CD14-positive monocyte (primary cell): ENCODE measurements around the gene EMILIN1. TPM values are rescaled to one million over a fixed set of nuclear protein-coding genes. Genes with fewer than 3 reads are reported as not detected.
A peak's percentile ranks its signal among the peaks of the same experiment; 100 is the strongest.

Experiments
- DNase-seq, 3 donors: peaks; one replicate each; pipeline ENCODE4 v3.0.0-alpha.2; 2011 to 2022
- H2AFZ ChIP-seq: 2 replicates; pipeline ENCODE4 v1.6.0; 2012; ENCODE audit warnings: mild to moderate bottlenecking, low read depth, low read length, inconsistent platforms; ENCODE audit not compliant: insufficient read depth, poor library complexity, severe bottlenecking
- H3K27ac ChIP-seq, 2 donors: 1 replicate in 1 of 2; 2 replicates in 1 of 2; pipeline ENCODE4 v1.5.1; 2012 to 2013; ENCODE audit warnings: low read length in 2 of 2, control low read depth in 1 of 2, inconsistent platforms in 1 of 2, low read depth in 1 of 2, mild to moderate bottlenecking in 1 of 2
- H3K27me3 ChIP-seq, 2 donors: one replicate each; pipeline versions ENCODE4 v1.6.0 to v1.6.1; 2011 to 2013; ENCODE audit warnings: low read length in 2 of 2; ENCODE audit not compliant: control insufficient read depth in 2 of 2, insufficient read depth in 2 of 2
- H3K36me3 ChIP-seq, 2 donors: replicated peaks in 1 of 2; 1 replicate in 1 of 2; 2 replicates in 1 of 2; pipeline versions ENCODE4 v1.5.1 to v1.6.1; 2012 to 2013; ENCODE audit warnings: low read length in 2 of 2, control low read depth in 1 of 2, inconsistent platforms in 1 of 2, mild to moderate bottlenecking in 1 of 2; ENCODE audit not compliant: insufficient read depth in 2 of 2, control insufficient read depth in 1 of 2
- H3K4me1 ChIP-seq, 2 donors: 1 replicate in 1 of 2; 2 replicates in 1 of 2; pipeline versions ENCODE4 v1.5.1 to v1.6.1; 2012 to 2013; ENCODE audit warnings: low read length in 2 of 2, control low read depth in 1 of 2, inconsistent platforms in 1 of 2, mild to moderate bottlenecking in 1 of 2, moderate library complexity in 1 of 2; ENCODE audit not compliant: insufficient read depth in 2 of 2, control insufficient read depth in 1 of 2
- H3K4me2 ChIP-seq: replicated peaks from 2 replicates; pipeline ENCODE3; 2012; ENCODE audit warnings: low read length, moderate library complexity, mild to moderate bottlenecking; ENCODE audit not compliant: poor library complexity, severe bottlenecking; ENCODE audit errors: extremely low read depth
- H3K4me3 ChIP-seq, 3 experiments: fragments of 200-600 bp in 1 of 3; sonication (generic) in 1 of 3; replicated peaks in 1 of 3; 1 replicate in 2 of 3; 2 replicates in 1 of 3; pipeline ENCODE4 v1.5.1; 2011 to 2013; ENCODE audit warnings: low read length in 3 of 3, mild to moderate bottlenecking in 3 of 3, control low read depth in 2 of 3, low read depth in 2 of 3, inconsistent platforms in 1 of 3, moderate library complexity in 1 of 3
- H3K79me2 ChIP-seq: 2 replicates; pipeline ENCODE4 v1.6.0; 2012; ENCODE audit warnings: mild to moderate bottlenecking, control low read depth, inconsistent platforms, low read length, moderate library complexity; ENCODE audit not compliant: insufficient read depth
- H3K9ac ChIP-seq: 2 replicates; pipeline ENCODE4 v1.6.0; 2017; ENCODE audit warnings: low read length, mild to moderate bottlenecking; ENCODE audit not compliant: insufficient read depth, poor library complexity, severe bottlenecking
- H3K9me3 ChIP-seq, 2 donors: replicated peaks in 1 of 2; 1 replicate in 1 of 2; 2 replicates in 1 of 2; pipeline versions ENCODE4 v1.5.1 to v1.6.1; 2012 to 2013; ENCODE audit warnings: low read length in 2 of 2, control low read depth in 1 of 2; ENCODE audit not compliant: control insufficient read depth in 1 of 2, insufficient read depth in 1 of 2
- H4K20me1 ChIP-seq: 2 replicates; pipeline ENCODE4 v1.6.0; 2012; ENCODE audit warnings: mild to moderate bottlenecking, low read length, control low read depth, moderate library complexity; ENCODE audit not compliant: insufficient read depth
- H3K27ac Mint-ChIP-seq, 7 donors: one replicate each; pipeline ENCODE4 v1.8.0; 2020; ENCODE audit warnings: mild to moderate bottlenecking in 7 of 7, mixed read lengths in 7 of 7, moderate library complexity in 6 of 7, inconsistent platforms in 2 of 7
- H3K27me3 Mint-ChIP-seq, 3 donors: one replicate each; pipeline ENCODE4 v1.8.0; 2021 to 2022; ENCODE audit warnings: low read depth in 3 of 3, mild to moderate bottlenecking in 3 of 3, mixed read lengths in 3 of 3, moderate library complexity in 3 of 3, inconsistent platforms in 1 of 3
- H3K36me3 Mint-ChIP-seq, 2 donors: one replicate each; pipeline ENCODE4 v1.8.0; 2020; ENCODE audit warnings: mixed read lengths in 2 of 2, inconsistent platforms in 1 of 2, mild to moderate bottlenecking in 1 of 2
- H3K4me1 Mint-ChIP-seq: one replicate; pipeline ENCODE4 v1.8.0; 2020; ENCODE audit warnings: mild to moderate bottlenecking, mixed read lengths
- H3K4me3 Mint-ChIP-seq, 2 donors: one replicate each; pipeline ENCODE4 v1.8.0; 2020; ENCODE audit warnings: mild to moderate bottlenecking in 2 of 2, mixed read lengths in 2 of 2, moderate library complexity in 1 of 2
- H3K9me3 Mint-ChIP-seq, 7 donors: one replicate each; pipeline ENCODE4 v1.8.0; 2020 to 2022; ENCODE audit warnings: mixed read lengths in 7 of 7, mild to moderate bottlenecking in 6 of 7, moderate library complexity in 6 of 7, inconsistent platforms in 2 of 7
- WGBS: methylation state at CpG from one replicate; pipeline ENCODE4 v1.1.5; 2013; ENCODE audit warnings: missing lambda C conversion rate; ENCODE audit not compliant: insufficient coverage; 5-methylcytosine and 5-hydroxymethylcytosine counted together
- intact Hi-C, 2 donors: fragments of 100-400 bp; cut with micrococcal nuclease; formaldehyde crosslinking; loops; one replicate each; pipeline versions ENCODE4 v1.15.0 to v1.15.1; 2023
- polyA plus RNA-seq, 3 donors: library from polyadenylated mRNA; depleted of rRNA in 1 of 3; unstranded in 2 of 3; stranded (reverse) in 1 of 3; fragments of 300-500 nt in 2 of 3; fragments of >200 nt in 1 of 3; fragmentation: Illumina TruSeq in 2 of 3; gene quantifications; 1 replicate in 2 of 3; 2 replicates in 1 of 3; pipeline ENCODE4 v1.2.3, GENCODE V29; 2012 to 2021
- TF ChIP-seq, protein P1 (sequence below): fragments of 200-600 bp; IDR thresholded peaks from one replicate; pipeline ENCODE4 v1.8.0; 2022; ENCODE audit warnings: antibody characterized with exemption, mild to moderate bottlenecking

The EMILIN1 gene
- polyA plus RNA-seq, 3 donors, result 0.43 to 1.0 (median 0.44) TPM

DNA sequence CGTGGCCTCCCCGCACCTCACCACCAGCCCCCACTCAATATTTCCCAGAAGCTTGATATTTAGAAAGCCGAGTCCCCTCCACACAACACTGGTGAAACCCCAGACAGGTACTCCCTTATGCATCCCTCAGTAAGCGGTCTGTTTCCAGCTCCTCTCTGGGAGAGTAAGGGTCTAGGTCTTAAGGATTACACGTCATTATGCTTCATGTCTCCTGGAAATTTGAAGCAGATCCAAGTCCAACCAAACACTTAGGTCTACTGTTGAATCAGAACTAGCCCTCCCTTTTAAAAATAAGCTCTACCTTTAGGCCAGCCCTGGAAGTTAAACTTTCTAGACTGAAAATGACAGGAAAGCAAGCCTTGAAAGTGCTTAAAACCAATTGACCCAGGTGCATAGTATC, 5.5 kb upstream of the EMILIN1 start:
- Histone ChIP-seq H3K27me3 (no peaks in the 10 kb centered on the region), H3K36me3 (peaks cover 16 to 24% of the 10 kb centered on the region in 2 donors), H3K4me1 (peaks cover 41 to 49% of the 10 kb centered on the region in 2 donors), H3K4me3 (no peak overlapping the region), H3K9ac (no peak overlapping the region), H3K4me2 (no peak overlapping the region), H2AFZ (peak overlapping the region; percentile 96), H4K20me1 (peaks cover 15% of the 10 kb centered on the region), H3K27ac (no peak overlapping the region), H3K79me2 (peaks cover 24% of the 10 kb centered on the region), H3K9me3 (no peaks in the 10 kb centered on the region)
- TF ChIP-seq, protein P1, sequence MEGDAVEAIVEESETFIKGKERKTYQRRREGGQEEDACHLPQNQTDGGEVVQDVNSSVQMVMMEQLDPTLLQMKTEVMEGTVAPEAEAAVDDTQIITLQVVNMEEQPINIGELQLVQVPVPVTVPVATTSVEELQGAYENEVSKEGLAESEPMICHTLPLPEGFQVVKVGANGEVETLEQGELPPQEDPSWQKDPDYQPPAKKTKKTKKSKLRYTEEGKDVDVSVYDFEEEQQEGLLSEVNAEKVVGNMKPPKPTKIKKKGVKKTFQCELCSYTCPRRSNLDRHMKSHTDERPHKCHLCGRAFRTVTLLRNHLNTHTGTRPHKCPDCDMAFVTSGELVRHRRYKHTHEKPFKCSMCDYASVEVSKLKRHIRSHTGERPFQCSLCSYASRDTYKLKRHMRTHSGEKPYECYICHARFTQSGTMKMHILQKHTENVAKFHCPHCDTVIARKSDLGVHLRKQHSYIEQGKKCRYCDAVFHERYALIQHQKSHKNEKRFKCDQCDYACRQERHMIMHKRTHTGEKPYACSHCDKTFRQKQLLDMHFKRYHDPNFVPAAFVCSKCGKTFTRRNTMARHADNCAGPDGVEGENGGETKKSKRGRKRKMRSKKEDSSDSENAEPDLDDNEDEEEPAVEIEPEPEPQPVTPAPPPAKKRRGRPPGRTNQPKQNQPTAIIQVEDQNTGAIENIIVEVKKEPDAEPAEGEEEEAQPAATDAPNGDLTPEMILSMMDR, result no peak
- H3K9me3 Mint-ChIP-seq, result peaks cover 0 to 2% (median 0%) of the 10 kb centered on the region in 7 donors
- intact Hi-C loops, result loop anchor here (5.0 kb wide), 1 partner anchor 41 kb away; the partner anchor contains the start of gene TMEM214 (in 2 of the 2)
- DNase-seq, result no peak
- H3K4me3 Mint-ChIP-seq, result peak overlapping the region in 1 of 2 donors; percentile 24
- H3K27me3 Mint-ChIP-seq, result peaks cover 0 to 3% (median 0%) of the 10 kb centered on the region in 3 donors
- no peak overlapping the region for H3K27ac Mint-ChIP-seq
- peaks cover 20% of the 10 kb centered on the region in 2 donors for H3K36me3 Mint-ChIP-seq
- 65% methylated on average over 2 of the region's 5 CpGs for WGBS
- peaks cover 61% of the 10 kb centered on the region for H3K4me1 Mint-ChIP-seq

DNA sequence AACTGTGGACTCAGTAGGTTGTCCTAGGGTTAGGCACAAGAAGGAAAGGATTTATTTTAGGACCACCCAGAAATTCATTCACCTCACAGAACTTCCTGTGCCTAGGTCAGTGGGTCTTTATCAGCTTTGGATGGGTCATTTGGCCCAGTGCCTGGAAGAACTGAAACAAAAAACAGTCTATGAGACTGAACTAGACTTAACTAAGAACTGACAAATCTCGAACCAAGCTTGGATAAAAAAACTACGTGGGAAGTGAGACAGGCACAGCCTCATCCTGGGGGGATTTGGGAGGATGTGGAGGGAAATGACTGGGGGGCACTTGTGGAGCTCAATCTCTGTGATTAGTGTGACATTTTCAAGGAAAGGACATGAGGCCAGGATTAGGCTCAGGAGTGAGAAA, 4.6 kb upstream of the EMILIN1 start:
- Histone ChIP-seq H4K20me1 (peaks cover 8% of the 10 kb centered on the region), H3K36me3 (peaks cover 9 to 15% of the 10 kb centered on the region in 2 donors), H3K4me1 (peaks cover 47 to 57% of the 10 kb centered on the region in 2 donors), H3K9me3 (no peaks in the 10 kb centered on the region), H2AFZ (no peak overlapping the region), H3K4me3 (no peak overlapping the region), H3K9ac (no peak overlapping the region), H3K27me3 (no peaks in the 10 kb centered on the region), H3K27ac (no peak overlapping the region), H3K79me2 (peaks cover 24% of the 10 kb centered on the region), H3K4me2 (no peak overlapping the region)
- WGBS, result 38% methylated on average over 2 of the region's 2 CpGs
- Mint-ChIP-seq H3K27me3 (peaks cover 0 to 6% (median 0%) of the 10 kb centered on the region in 3 donors), H3K4me3 (no peak overlapping the region), H3K27ac (peak overlapping the region in 1 of 7 donors; percentile 58), H3K36me3 (peaks cover 12% of the 10 kb centered on the region in 2 donors), H3K4me1 (peaks cover 68% of the 10 kb centered on the region), H3K9me3 (peaks cover 0 to 2% (median 0%) of the 10 kb centered on the region in 7 donors)
- TF ChIP-seq, protein P1, result no peak
- no peak for DNase-seq
- intact Hi-C loops, result loop anchor here (5.0 kb wide), 1 partner anchor 41 kb away; the partner anchor contains the start of gene TMEM214 (in 2 of the 2)
